ENCODE measurements around the gene HS6ST3.

GRCh38 chr13:96825653-96826052 is 735.7 kb downstream of the HS6ST3 start:
- TF ChIP-seq POLR2A (IDR thresholded peaks at IDR 0.05) (no peak), CTCF (IDR thresholded peaks at IDR 0.05) (no peak)
